H1 (cell line): ENCODE measurements around the gene ITGB2.

Experiments
- CTCF ChIP-seq, 3 experiments: IDR thresholded peaks; 1 replicate in 2 of 3; 2 replicates in 1 of 3; pipeline versions ENCODE4 v1.5.1 to v1.6.1; 2011; ENCODE audit warnings: low read length in 3 of 3, mild to moderate bottlenecking in 3 of 3, inconsistent platforms in 2 of 3, low read depth in 1 of 3, moderate library complexity in 1 of 3; ENCODE audit not compliant: insufficient read depth in 1 of 3; ENCODE audit errors: control extremely low read depth in 1 of 3
- JUN ChIP-seq: IDR thresholded peaks from 2 replicates; pipeline ENCODE4 v1.6.1; 2011; ENCODE audit warnings: low read depth, mild to moderate bottlenecking, improper control_type of control experiment, low read length
- RAD21 ChIP-seq, 2 experiments: IDR thresholded peaks in 1 of 2; conservative IDR thresholded peaks in 1 of 2; 2 replicates each; pipeline ENCODE4 v1.6.1; 2011; ENCODE audit warnings: low read depth in 2 of 2, low read length in 2 of 2, improper control_type of control experiment in 1 of 2, inconsistent platforms in 1 of 2, mild to moderate bottlenecking in 1 of 2, moderate library complexity in 1 of 2
- SIN3A ChIP-seq, 2 experiments: IDR thresholded peaks in 1 of 2; conservative IDR thresholded peaks in 1 of 2; 2 replicates each; pipeline ENCODE4 v1.6.1; 2011 to 2012; ENCODE audit warnings: low read length in 2 of 2, improper control_type of control experiment in 1 of 2, low read depth in 1 of 2, mild to moderate bottlenecking in 1 of 2
- SP1 ChIP-seq: IDR thresholded peaks from 2 replicates; pipeline ENCODE4 v1.6.1; 2011; ENCODE audit warnings: low read depth, low read length
- TAF1 ChIP-seq: IDR thresholded peaks from 2 replicates; pipeline ENCODE4 v1.6.1; 2011; ENCODE audit warnings: mild to moderate bottlenecking, low read depth, low read length
- TCF12 ChIP-seq: IDR thresholded peaks from 2 replicates; pipeline ENCODE4 v1.6.1; 2011; ENCODE audit warnings: low read depth, mild to moderate bottlenecking, low read length
- TEAD4 ChIP-seq: IDR thresholded peaks from 2 replicates; pipeline ENCODE4 v1.6.1; 2012; ENCODE audit warnings: low read depth, low read length, inconsistent platforms, mixed read lengths
- TF ChIP-seq, protein P1 (sequence below): IDR thresholded peaks from 2 replicates; pipeline ENCODE4 v1.6.1; 2012; ENCODE audit warnings: inconsistent platforms

GRCh38 chr21:44912158-44912473 lies 8.6 kb downstream of the ITGB2 start:
- TF ChIP-seq SP1 (no peak), TAF1 (no peak), RAD21 (IDR thresholded peaks at IDR 0.05 in 1 of 2, conservative IDR thresholded peaks at IDR 0.05 in 1 of 2; ENCODE audit: low read depth in 2 of 2, low read length in 2 of 2) (no peak), CTCF (IDR thresholded peaks at IDR 0.05; ENCODE audit: control extremely low read depth in 1 of 3, insufficient read depth in 1 of 3, low read depth in 1 of 3, low read length in 3 of 3) (no peak), JUN (no peak), TEAD4 (no peak), TCF12 (no peak), SIN3A (conservative IDR thresholded peaks at IDR 0.05 in 1 of 2, IDR thresholded peaks at IDR 0.05 in 1 of 2; ENCODE audit: low read depth in 1 of 2, low read length in 2 of 2) (no peak)
- TF ChIP-seq, protein P1, sequence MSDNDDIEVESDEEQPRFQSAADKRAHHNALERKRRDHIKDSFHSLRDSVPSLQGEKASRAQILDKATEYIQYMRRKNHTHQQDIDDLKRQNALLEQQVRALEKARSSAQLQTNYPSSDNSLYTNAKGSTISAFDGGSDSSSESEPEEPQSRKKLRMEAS, result no peak
